Endodermal cell (in vitro differentiated cells): ENCODE data around the gene PLOD2. TPM values are rescaled to one million over a fixed set of nuclear protein-coding genes. Genes with fewer than 3 reads are reported as not detected.

Experiments
- DNase-seq: peaks from one replicate; pipeline ENCODE4 v3.0.0-alpha.2; 2017
- H3K27ac ChIP-seq: 2 replicates; pipeline ENCODE4 v1.5.1; 2013; ENCODE audit warnings: mild to moderate bottlenecking, low read depth, low read length, moderate library complexity
- H3K27me3 ChIP-seq: 2 replicates; pipeline ENCODE4 v1.6.1; 2013; ENCODE audit warnings: mild to moderate bottlenecking, low read length, moderate library complexity; ENCODE audit not compliant: insufficient read depth, control insufficient read depth, poor library complexity, severe bottlenecking
- H3K36me3 ChIP-seq: 2 replicates; pipeline ENCODE4 v1.7.0; 2013; ENCODE audit warnings: mild to moderate bottlenecking, low read length, moderate library complexity; ENCODE audit not compliant: control insufficient read depth, insufficient read depth
- H3K4me1 ChIP-seq: one replicate; pipeline ENCODE4 v1.7.0; 2013; ENCODE audit warnings: low read length; ENCODE audit not compliant: control insufficient read depth, insufficient read depth
- H3K4me3 ChIP-seq: 2 replicates; pipeline ENCODE4 v1.5.1; 2013; ENCODE audit warnings: mild to moderate bottlenecking, low read length, moderate library complexity
- H3K9ac ChIP-seq: 2 replicates; pipeline ENCODE4 v1.6.1; 2013; ENCODE audit warnings: mild to moderate bottlenecking, low read length, moderate library complexity; ENCODE audit not compliant: poor library complexity, severe bottlenecking; ENCODE audit errors: extremely low read depth
- H3K9me3 ChIP-seq: 2 replicates; pipeline ENCODE4 v1.6.1; 2013; ENCODE audit warnings: mild to moderate bottlenecking, low read length, moderate library complexity; ENCODE audit not compliant: control insufficient read depth
- H3K27ac Mint-ChIP-seq: 2 replicates; pipeline ENCODE4 v1.8.0; 2020; ENCODE audit warnings: mixed read lengths
- H3K27me3 Mint-ChIP-seq: 2 replicates; pipeline ENCODE4 v1.8.0; 2021; ENCODE audit warnings: mild to moderate bottlenecking, mixed read lengths; ENCODE audit not compliant: insufficient read depth
- H3K36me3 Mint-ChIP-seq: 2 replicates; pipeline ENCODE4 v1.8.0; 2020; ENCODE audit warnings: low read depth, mixed read lengths
- H3K4me1 Mint-ChIP-seq: 2 replicates; pipeline ENCODE4 v1.8.0; 2020; ENCODE audit warnings: mixed read lengths
- H3K4me3 Mint-ChIP-seq: 2 replicates; pipeline ENCODE4 v1.8.0; 2020; ENCODE audit warnings: mild to moderate bottlenecking, moderate library complexity, mixed read lengths
- H3K9me3 Mint-ChIP-seq: 2 replicates; pipeline ENCODE4 v1.8.0; 2020; ENCODE audit warnings: mild to moderate bottlenecking, mixed read lengths
- WGBS, 2 experiments: methylation state at CpG; one replicate each; pipeline versions ENCODE4 v1.1.5 to v1.1.7; 2013; ENCODE audit warnings: missing lambda C conversion rate in 2 of 2, mixed read lengths in 1 of 2; ENCODE audit not compliant: insufficient coverage in 1 of 2, insufficient read length in 1 of 2; 5-methylcytosine and 5-hydroxymethylcytosine counted together
- total RNA-seq, 2 donors: library from RNA; stranded (reverse); fragmentation: NEBNext Ultra II Directional in 1 of 2; extraction: Animal tissue kit (Norgen Biotek cat#: 25700) in 1 of 2; gene quantifications; 2 replicates in 1 of 2; 3 replicates in 1 of 2; pipeline ENCODE4 v1.2.1, GENCODE V29; 2021
- TF ChIP-seq, protein P1 (sequence below): fragments of 200-600 bp; sonication (generic); conservative IDR thresholded peaks from 2 replicates; pipeline ENCODE4 v1.5.0; 2021; ENCODE audit warnings: antibody characterized with exemption, mild to moderate bottlenecking

PLOD2 gene
- total RNA-seq, 2 donors from 2014 or later: 37.9 to 65.5 TPM

DNA sequence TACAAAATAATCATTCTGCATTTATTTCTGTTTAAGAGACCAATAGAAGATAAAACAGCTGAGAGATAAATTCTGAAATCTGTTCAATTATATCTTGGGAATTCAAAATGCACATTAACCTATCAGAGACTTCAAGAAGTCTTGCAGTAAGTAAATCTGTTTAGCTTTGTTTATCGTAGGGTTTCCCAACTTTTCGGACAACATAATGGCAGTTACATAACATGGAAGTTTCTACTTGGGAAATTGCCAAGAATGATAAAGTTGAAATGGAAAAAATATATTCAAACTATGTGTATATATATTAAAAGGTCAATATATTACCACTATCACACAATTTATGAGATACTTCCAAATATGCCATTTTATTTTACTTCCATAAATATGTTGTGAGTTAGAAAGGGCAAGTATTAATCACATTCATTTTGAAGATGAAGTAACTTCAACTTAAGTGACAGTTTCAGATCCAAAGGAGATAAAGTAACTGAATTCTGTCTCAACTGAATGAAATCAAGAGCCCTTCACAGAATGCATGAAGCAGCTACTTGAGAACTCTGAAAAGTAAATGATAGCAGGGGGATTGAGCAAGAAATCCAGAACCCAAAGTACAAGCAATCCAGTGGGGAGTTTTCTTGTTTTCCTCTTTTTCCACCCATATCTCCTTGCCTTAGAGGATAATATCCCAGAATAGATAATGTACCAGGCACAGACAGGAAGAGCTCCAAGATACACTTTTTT is 108.8 kb downstream of the PLOD2 start:
- no peak overlapping the region for H3K4me3 ChIP-seq
- Mint-ChIP-seq H3K9me3 (no peaks in the 10 kb centered on the region), H3K27ac (no peak overlapping the region), H3K4me3 (no peak overlapping the region), H3K36me3 (no peaks in the 10 kb centered on the region), H3K27me3 (peaks cover 28% of the 10 kb centered on the region), H3K4me1 (peaks cover 6% of the 10 kb centered on the region)
- WGBS, 2 experiments: 97 to 100% methylated on average over 1 to 2 of the region's 2 CpGs
- no peak overlapping the region for H3K27ac ChIP-seq
- H3K27me3 ChIP-seq: peaks cover 24% of the 10 kb centered on the region
- TF ChIP-seq, protein P1, sequence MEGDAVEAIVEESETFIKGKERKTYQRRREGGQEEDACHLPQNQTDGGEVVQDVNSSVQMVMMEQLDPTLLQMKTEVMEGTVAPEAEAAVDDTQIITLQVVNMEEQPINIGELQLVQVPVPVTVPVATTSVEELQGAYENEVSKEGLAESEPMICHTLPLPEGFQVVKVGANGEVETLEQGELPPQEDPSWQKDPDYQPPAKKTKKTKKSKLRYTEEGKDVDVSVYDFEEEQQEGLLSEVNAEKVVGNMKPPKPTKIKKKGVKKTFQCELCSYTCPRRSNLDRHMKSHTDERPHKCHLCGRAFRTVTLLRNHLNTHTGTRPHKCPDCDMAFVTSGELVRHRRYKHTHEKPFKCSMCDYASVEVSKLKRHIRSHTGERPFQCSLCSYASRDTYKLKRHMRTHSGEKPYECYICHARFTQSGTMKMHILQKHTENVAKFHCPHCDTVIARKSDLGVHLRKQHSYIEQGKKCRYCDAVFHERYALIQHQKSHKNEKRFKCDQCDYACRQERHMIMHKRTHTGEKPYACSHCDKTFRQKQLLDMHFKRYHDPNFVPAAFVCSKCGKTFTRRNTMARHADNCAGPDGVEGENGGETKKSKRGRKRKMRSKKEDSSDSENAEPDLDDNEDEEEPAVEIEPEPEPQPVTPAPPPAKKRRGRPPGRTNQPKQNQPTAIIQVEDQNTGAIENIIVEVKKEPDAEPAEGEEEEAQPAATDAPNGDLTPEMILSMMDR: no peak
- DNase-seq: no peak
- H3K9ac ChIP-seq: no peak overlapping the region
- no peaks in the 10 kb centered on the region for H3K9me3 ChIP-seq
- H3K4me1 ChIP-seq: no peaks in the 10 kb centered on the region
- H3K36me3 ChIP-seq: no peaks in the 10 kb centered on the region

DNA sequence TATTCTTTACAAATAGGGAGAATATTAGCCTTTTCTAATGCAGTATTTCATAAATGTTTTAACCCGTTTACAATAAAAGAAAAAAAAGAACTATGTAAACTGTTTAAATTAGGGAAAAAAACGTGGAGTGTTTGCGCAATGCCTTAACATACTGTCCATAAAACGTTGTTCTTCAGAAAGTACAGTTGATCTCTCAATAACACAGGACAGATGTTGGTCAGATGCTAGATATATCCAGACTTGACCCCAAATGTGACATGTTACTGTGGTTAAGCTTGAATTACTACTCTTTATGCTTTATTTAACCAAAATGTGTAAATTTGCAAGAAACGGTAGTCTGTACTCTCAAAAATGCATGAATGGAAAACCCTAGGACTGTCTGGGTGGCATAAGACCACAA is 110.3 kb downstream of the PLOD2 start:
- Histone ChIP-seq H3K4me3 (no peak overlapping the region), H3K9me3 (no peaks in the 10 kb centered on the region), H3K27me3 (peaks cover 11% of the 10 kb centered on the region), H3K4me1 (no peaks in the 10 kb centered on the region), H3K27ac (no peak overlapping the region), H3K9ac (no peak overlapping the region), H3K36me3 (no peaks in the 10 kb centered on the region)
- no peak for DNase-seq
- WGBS, 2 experiments: 90 to 92% methylated on average over 4 to 5 of the region's 5 CpGs
- TF ChIP-seq, protein P1: no peak
- no peaks in the 10 kb centered on the region for H3K36me3 Mint-ChIP-seq
- peaks cover 23% of the 10 kb centered on the region for H3K27me3 Mint-ChIP-seq
- H3K4me3 Mint-ChIP-seq: no peak overlapping the region
- no peak overlapping the region for H3K27ac Mint-ChIP-seq
- H3K4me1 Mint-ChIP-seq: peaks cover 6% of the 10 kb centered on the region
- no peaks in the 10 kb centered on the region for H3K9me3 Mint-ChIP-seq

DNA sequence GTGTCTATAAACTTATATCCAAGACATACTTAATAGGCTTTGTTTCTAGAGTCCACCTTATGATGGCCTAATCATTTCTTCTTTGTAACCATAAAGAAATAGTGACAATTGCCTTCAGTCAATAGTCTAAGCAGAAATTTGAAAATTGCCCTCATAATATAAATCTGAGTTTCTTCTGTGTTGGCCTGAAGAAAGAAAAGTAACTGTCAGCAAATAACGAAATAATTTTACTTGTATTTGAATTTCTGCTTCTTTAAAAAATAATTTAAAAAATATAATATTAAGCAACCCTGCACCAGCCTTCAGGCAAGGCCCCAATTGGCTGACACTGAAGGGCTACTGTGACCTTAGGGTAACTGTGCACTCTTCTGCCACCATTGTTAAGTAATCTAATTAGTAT is 113.5 kb downstream of the PLOD2 start:
- TF ChIP-seq, protein P1: no peak
- no peak for DNase-seq
- peaks cover 6% of the 10 kb centered on the region for H3K4me1 Mint-ChIP-seq
- H3K27ac Mint-ChIP-seq: no peak overlapping the region
- H3K36me3 Mint-ChIP-seq: no peaks in the 10 kb centered on the region
- H3K27me3 Mint-ChIP-seq: peaks cover 2% of the 10 kb centered on the region
- H3K9ac ChIP-seq: no peak overlapping the region
- no peaks in the 10 kb centered on the region for H3K4me1 ChIP-seq
- H3K27ac ChIP-seq: no peak overlapping the region
- no peak overlapping the region for H3K4me3 Mint-ChIP-seq
- H3K4me3 ChIP-seq: no peak overlapping the region
- H3K36me3 ChIP-seq: no peaks in the 10 kb centered on the region
- peaks cover 9% of the 10 kb centered on the region for H3K9me3 Mint-ChIP-seq
- H3K27me3 ChIP-seq: no peaks in the 10 kb centered on the region
- no CpG with 5 or more reads among the region's 1 CpG for WGBS, 2 experiments
- peaks cover 6% of the 10 kb centered on the region for H3K9me3 ChIP-seq
